Measurements from ENCODE around the gene NT5E.

The NT5E gene

GRCh38 chr6:85416049-85416448, 33.8 kb upstream of the NT5E start:
- Histone ChIP-seq H3K4me1 (ENCODE audit: low read length) (no peaks in the 10 kb centered on the region), H3K9me2 (replicated peaks; ENCODE audit: insufficient read depth, low read length) (no peaks in the 10 kb centered on the region), H3K36me3 (replicated peaks; ENCODE audit: insufficient read depth, low read length) (no peaks in the 10 kb centered on the region), H3K9ac (ENCODE audit: low read length) (no peak overlapping the region), H3K27ac (ENCODE audit: low read length) (no peak overlapping the region), H3F3A (ENCODE audit: insufficient read depth, low read length) (no peaks in the 10 kb centered on the region), H2AFZ (ENCODE audit: low read length) (no peak overlapping the region), H3K79me2 (ENCODE audit: low read length) (no peaks in the 10 kb centered on the region), H3K9me3 (replicated peaks; ENCODE audit: insufficient read depth, low read length) (no peaks in the 10 kb centered on the region), H3K4me2 (ENCODE audit: low read depth, low read length) (no peak overlapping the region), H4K20me1 (ENCODE audit: insufficient read depth, low read length) (no peaks in the 10 kb centered on the region), H3K27me3 (replicated peaks; ENCODE audit: insufficient read depth, low read length) (no peaks in the 10 kb centered on the region), H3K4me3 (ENCODE audit: low read length) (no peak overlapping the region)
- DNase-seq = no peak
- TF ChIP-seq EZH2phosphoT487 (IDR thresholded peaks at IDR 0.05; ENCODE audit: low read length) (no peak), EZH2 (optimal IDR thresholded peaks at IDR 0.05; ENCODE audit: low read depth, low read length) (no peak)
- TF ChIP-seq, protein P1, sequence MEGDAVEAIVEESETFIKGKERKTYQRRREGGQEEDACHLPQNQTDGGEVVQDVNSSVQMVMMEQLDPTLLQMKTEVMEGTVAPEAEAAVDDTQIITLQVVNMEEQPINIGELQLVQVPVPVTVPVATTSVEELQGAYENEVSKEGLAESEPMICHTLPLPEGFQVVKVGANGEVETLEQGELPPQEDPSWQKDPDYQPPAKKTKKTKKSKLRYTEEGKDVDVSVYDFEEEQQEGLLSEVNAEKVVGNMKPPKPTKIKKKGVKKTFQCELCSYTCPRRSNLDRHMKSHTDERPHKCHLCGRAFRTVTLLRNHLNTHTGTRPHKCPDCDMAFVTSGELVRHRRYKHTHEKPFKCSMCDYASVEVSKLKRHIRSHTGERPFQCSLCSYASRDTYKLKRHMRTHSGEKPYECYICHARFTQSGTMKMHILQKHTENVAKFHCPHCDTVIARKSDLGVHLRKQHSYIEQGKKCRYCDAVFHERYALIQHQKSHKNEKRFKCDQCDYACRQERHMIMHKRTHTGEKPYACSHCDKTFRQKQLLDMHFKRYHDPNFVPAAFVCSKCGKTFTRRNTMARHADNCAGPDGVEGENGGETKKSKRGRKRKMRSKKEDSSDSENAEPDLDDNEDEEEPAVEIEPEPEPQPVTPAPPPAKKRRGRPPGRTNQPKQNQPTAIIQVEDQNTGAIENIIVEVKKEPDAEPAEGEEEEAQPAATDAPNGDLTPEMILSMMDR (IDR thresholded peaks at IDR 0.05; ENCODE audit: low read length) = no peak

DNA sequence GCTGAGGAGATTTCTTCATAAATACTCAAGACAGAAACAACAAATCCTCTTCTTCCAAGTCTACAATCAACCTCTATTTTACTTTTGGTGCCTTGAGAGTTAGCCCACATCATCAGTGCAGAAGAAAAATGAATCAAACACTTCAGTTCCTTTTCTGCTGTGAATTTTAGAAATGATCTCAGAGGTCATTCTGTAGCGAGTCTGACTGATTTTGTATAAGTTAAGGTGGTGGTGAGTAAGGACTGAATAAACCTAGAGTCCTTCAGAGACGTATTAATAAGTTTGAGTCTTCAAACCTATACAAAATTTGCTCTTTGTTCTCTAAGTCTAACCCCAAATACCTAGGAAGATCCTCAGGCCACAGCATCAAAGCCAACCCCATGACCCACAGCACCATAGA, 33.1 kb upstream of the NT5E start:
- Histone ChIP-seq H3F3A (ENCODE audit: insufficient read depth, low read length) (no peaks in the 10 kb centered on the region), H3K36me3 (replicated peaks; ENCODE audit: insufficient read depth, low read length) (no peaks in the 10 kb centered on the region), H4K20me1 (ENCODE audit: insufficient read depth, low read length) (no peaks in the 10 kb centered on the region), H3K79me2 (ENCODE audit: low read length) (no peaks in the 10 kb centered on the region), H3K9me3 (replicated peaks; ENCODE audit: insufficient read depth, low read length) (no peaks in the 10 kb centered on the region), H3K9me2 (replicated peaks; ENCODE audit: insufficient read depth, low read length) (no peaks in the 10 kb centered on the region), H3K4me1 (ENCODE audit: low read length) (no peaks in the 10 kb centered on the region), H3K9ac (ENCODE audit: low read length) (no peak overlapping the region), H3K4me3 (ENCODE audit: low read length) (no peak overlapping the region), H3K4me2 (ENCODE audit: low read depth, low read length) (no peak overlapping the region), H3K27ac (ENCODE audit: low read length) (no peak overlapping the region), H3K27me3 (replicated peaks; ENCODE audit: insufficient read depth, low read length) (no peaks in the 10 kb centered on the region), H2AFZ (ENCODE audit: low read length) (no peak overlapping the region)
- TF ChIP-seq, protein P1 (IDR thresholded peaks at IDR 0.05; ENCODE audit: low read length) = no peak
- TF ChIP-seq EZH2phosphoT487 (IDR thresholded peaks at IDR 0.05; ENCODE audit: low read length) = no peak
- TF ChIP-seq EZH2 (optimal IDR thresholded peaks at IDR 0.05; ENCODE audit: low read depth, low read length) = no peak
- no peak for DNase-seq

GRCh38 chr6:85417336-85417735, 32.5 kb upstream of the NT5E start:
- Histone ChIP-seq H3K9me3 (replicated peaks; ENCODE audit: insufficient read depth, low read length) (no peaks in the 10 kb centered on the region), H3K4me2 (ENCODE audit: low read depth, low read length) (no peak overlapping the region), H3K9me2 (replicated peaks; ENCODE audit: insufficient read depth, low read length) (no peaks in the 10 kb centered on the region), H3K4me1 (ENCODE audit: low read length) (no peaks in the 10 kb centered on the region), H3K79me2 (ENCODE audit: low read length) (no peaks in the 10 kb centered on the region), H3F3A (ENCODE audit: insufficient read depth, low read length) (no peaks in the 10 kb centered on the region), H3K27ac (ENCODE audit: low read length) (no peak overlapping the region), H3K36me3 (replicated peaks; ENCODE audit: insufficient read depth, low read length) (no peaks in the 10 kb centered on the region), H3K9ac (ENCODE audit: low read length) (no peak overlapping the region), H2AFZ (ENCODE audit: low read length) (no peak overlapping the region), H3K4me3 (ENCODE audit: low read length) (no peak overlapping the region), H4K20me1 (ENCODE audit: insufficient read depth, low read length) (no peaks in the 10 kb centered on the region), H3K27me3 (replicated peaks; ENCODE audit: insufficient read depth, low read length) (no peaks in the 10 kb centered on the region)
- TF ChIP-seq EZH2 (optimal IDR thresholded peaks at IDR 0.05; ENCODE audit: low read depth, low read length) (no peak), EZH2phosphoT487 (IDR thresholded peaks at IDR 0.05; ENCODE audit: low read length) (no peak)
- TF ChIP-seq, protein P1 (IDR thresholded peaks at IDR 0.05; ENCODE audit: low read length) = no peak
- DNase-seq = no peak
